OCI-LY7 (cell line): ENCODE measurements around the gene RNF126.
"Not testable (repeated sequence)": the region's sequence is repeated elsewhere in the genome, so short reads cannot be mapped to it uniquely, and the experiment has no call there.

Experiments used
- CTCF ChIP-seq: fragments of 200-600 bp; sonication (generic); conservative IDR thresholded peaks from 2 replicates; pipeline ENCODE4 v1.5.1; 2014; ENCODE audit warnings: mild to moderate bottlenecking, antibody characterized with exemption, low read length, moderate library complexity, mixed read lengths
- EZH2phosphoT487 ChIP-seq: fragments of 200-600 bp; sonication (generic); IDR thresholded peaks from 2 replicates; pipeline ENCODE4 v1.6.1; 2018; ENCODE audit warnings: low read depth, borderline replicate concordance, mild to moderate bottlenecking, mixed run types, antibody characterized with exemption, low read length, moderate library complexity, mixed read lengths

GRCh38 chr19:698529-698928 lies 35.5 kb upstream of the RNF126 start:
- TF ChIP-seq CTCF, EZH2phosphoT487: not testable (repeated sequence)
